K562 (cell line): ENCODE data around the gene SRC. TPM values are rescaled to one million over a fixed set of nuclear protein-coding genes. Genes with fewer than 3 reads are reported as not detected.

Source experiments
- NR2C1 ChIP-seq, 2 experiments: fragments of 450-650 bp; IDR thresholded peaks; 2 replicates each; pipeline ENCODE4 v1.6.1; 2017; ENCODE audit warnings: mild to moderate bottlenecking in 2 of 2, antibody characterized with exemption in 1 of 2, inconsistent platforms in 1 of 2, missing compliant biosample characterization in 1 of 2, missing genetic modification characterization in 1 of 2
- RBM17 ChIP-seq: fragments of 200-400 bp; formaldehyde crosslinking; IDR thresholded peaks from 2 replicates; pipeline ENCODE4 v1.6.1; 2017; ENCODE audit warnings: low read depth, mild to moderate bottlenecking, low read length, borderline replicate concordance
- ZNF644 ChIP-seq: fragments of 200-800 bp; sonication (Bioruptor generic); IDR thresholded peaks from 2 replicates; pipeline ENCODE4 v1.6.1; 2016; ENCODE audit warnings: low read depth, missing genetic modification characterization, missing compliant biosample characterization
- polyA plus RNA-seq, 8 experiments: library from polyadenylated mRNA; depleted of rRNA in 4 of 8; stranded (reverse) in 5 of 8; unstranded in 3 of 8; fragments of >200 nt; fragmentation: Nextera tagmentation in 2 of 8; fragmentation: Illumina TruSeq in 1 of 8; extraction: Ambion mirVana in 2 of 8; extraction: Trizol in 1 of 8; gene quantifications; 2 replicates each; pipeline versions ENCODE4 v1.2.1 to v1.2.3, GENCODE V29; 2011 to 2014; ENCODE audit warnings: inconsistent platforms in 1 of 8, missing spikeins in 1 of 8
- total RNA-seq, 7 experiments: library from RNA; depleted of rRNA in 6 of 7; stranded (reverse); fragments of >200 nt in 6 of 7; fragmentation: Illumina TruSeq in 2 of 7; extraction: Trizol in 2 of 7; gene quantifications; 2 replicates each; pipeline versions ENCODE4 v1.2.1 to v1.2.3, GENCODE V29; 2011 to 2021; ENCODE audit warnings: low replicate concordance in 1 of 7
- TF ChIP-seq, protein P1 (sequence below), 2 experiments: fragments of 450-650 bp; IDR thresholded peaks; 2 replicates each; pipeline ENCODE4 v1.6.1; 2016; ENCODE audit warnings: mild to moderate bottlenecking in 2 of 2, borderline replicate concordance in 1 of 2, low read depth in 1 of 2, moderate library complexity in 1 of 2
- TF ChIP-seq, protein P2 (sequence below), 2 experiments: fragments of 450-650 bp; conservative IDR thresholded peaks; 2 replicates each; pipeline ENCODE4 v1.6.1; 2017; ENCODE audit warnings: mild to moderate bottlenecking in 2 of 2, moderate library complexity in 2 of 2
- TF ChIP-seq, protein P3 (sequence below): sonication (generic); formaldehyde crosslinking; IDR thresholded peaks from 2 replicates; pipeline ENCODE4 v1.8.1; 2023; ENCODE audit warnings: mild to moderate bottlenecking, missing genetic modification reagents, moderate library complexity

Gene SRC
- total and polyA plus RNA-seq, 9 of the 15 experiments (the other 6 are each of a cell fraction or from before 2014, with no cell fraction given) = 0.06 to 8.5 (median 3.1) TPM

DNA sequence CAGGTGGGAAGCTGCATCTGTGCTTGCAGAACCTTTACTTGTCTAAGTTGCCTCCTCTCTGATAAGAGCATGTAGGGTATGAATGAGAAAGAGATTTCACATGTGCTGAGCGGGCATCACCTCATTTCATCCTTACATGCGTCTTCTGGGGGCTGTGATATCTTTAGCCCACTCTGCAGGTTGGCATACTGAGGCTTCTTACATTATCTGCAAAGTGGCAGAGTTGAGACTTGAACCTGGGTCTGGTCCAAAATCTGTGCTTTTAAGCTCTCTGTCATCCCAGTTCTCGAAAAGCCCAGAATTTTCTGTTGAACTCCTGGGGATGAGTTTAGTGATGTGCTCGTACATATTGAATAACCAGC, 2.0 kb upstream of the SRC start (continued):
- TF ChIP-seq, protein P1, sequence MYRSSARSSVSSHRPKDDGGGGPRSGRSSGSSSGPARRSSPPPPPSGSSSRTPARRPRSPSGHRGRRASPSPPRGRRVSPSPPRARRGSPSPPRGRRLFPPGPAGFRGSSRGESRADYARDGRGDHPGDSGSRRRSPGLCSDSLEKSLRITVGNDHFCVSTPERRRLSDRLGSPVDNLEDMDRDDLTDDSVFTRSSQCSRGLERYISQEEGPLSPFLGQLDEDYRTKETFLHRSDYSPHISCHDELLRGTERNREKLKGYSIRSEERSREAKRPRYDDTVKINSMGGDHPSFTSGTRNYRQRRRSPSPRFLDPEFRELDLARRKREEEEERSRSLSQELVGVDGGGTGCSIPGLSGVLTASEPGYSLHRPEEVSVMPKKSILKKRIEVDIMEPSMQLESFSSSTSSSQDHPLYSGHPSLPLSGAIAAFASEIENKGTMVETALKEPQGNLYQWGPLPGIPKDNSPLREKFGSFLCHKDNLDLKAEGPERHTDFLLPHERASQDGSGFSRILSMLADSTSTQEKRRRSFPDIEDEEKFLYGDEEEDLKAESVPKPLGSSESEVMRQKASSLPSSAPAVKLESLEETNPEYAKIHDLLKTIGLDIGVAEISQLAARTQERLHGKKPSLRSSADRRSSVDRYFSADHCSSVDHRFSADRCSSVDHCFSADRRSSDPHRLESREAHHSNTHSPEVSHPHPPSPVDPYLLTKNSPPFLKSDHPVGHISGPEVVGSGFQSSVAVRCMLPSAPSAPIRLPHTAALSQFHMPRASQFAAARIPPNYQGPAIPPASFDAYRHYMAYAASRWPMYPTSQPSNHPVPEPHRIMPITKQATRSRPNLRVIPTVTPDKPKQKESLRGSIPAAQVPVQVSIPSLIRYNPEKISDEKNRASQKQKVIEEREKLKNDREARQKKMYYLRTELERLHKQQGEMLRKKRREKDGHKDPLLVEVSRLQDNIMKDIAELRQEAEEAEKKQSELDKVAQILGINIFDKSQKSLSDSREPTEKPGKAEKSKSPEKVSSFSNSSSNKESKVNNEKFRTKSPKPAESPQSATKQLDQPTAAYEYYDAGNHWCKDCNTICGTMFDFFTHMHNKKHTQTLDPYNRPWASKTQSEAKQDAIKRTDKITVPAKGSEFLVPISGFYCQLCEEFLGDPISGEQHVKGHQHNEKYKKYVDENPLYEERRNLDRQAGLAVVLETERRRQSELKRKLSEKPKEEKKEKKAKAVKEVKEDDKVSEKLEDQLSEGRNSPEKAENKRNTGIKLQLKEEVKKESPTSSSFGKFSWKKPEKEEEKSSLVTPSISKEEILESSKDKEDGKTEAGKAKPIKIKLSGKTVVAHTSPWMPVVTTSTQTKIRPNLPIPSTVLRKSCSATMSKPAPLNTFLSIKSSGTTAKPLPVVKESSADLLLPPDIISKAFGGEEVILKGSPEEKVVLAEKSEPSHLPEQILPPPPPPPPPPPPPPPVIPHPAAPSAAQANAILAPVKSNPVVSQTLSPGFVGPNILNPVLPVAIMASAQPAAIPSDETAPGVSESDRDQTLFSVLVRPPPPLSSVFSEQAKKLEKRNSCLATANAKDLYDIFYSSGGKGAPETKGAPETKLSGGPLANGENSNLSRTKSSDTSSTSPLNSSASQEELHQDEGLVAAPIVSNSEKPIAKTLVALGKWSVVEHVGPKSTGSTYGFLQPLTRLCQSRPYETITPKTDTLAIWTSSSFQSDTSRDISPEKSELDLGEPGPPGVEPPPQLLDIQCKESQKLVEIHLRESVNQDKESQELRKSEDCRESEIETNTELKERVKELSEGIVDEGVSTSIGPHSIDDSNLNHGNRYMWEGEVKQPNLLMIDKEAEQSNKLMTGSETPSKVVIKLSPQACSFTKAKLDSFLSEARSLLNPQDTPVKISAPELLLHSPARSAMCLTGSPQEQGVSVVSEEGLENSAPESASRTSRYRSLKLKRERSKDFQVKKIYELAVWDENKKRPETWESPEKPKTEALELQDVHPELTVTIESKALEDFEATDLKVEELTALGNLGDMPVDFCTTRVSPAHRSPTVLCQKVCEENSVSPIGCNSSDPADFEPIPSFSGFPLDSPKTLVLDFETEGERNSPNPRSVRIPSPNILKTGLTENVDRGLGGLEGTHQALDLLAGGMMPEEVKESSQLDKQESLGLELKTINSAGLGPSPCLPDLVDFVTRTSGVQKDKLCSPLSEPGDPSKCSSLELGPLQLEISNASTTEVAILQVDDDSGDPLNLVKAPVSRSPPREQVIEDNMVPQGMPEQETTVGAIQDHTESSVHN (IDR thresholded peaks at IDR 0.05; ENCODE audit: borderline replicate concordance in 1 of 2, low read depth in 1 of 2) = no peak
- TF ChIP-seq NR2C1 (IDR thresholded peaks at IDR 0.05) (no peak), NR2C1 (tag; IDR thresholded peaks at IDR 0.05) (no peak), RBM17 (no peak), ZNF644 (tag) (no peak)
- TF ChIP-seq, protein P2, sequence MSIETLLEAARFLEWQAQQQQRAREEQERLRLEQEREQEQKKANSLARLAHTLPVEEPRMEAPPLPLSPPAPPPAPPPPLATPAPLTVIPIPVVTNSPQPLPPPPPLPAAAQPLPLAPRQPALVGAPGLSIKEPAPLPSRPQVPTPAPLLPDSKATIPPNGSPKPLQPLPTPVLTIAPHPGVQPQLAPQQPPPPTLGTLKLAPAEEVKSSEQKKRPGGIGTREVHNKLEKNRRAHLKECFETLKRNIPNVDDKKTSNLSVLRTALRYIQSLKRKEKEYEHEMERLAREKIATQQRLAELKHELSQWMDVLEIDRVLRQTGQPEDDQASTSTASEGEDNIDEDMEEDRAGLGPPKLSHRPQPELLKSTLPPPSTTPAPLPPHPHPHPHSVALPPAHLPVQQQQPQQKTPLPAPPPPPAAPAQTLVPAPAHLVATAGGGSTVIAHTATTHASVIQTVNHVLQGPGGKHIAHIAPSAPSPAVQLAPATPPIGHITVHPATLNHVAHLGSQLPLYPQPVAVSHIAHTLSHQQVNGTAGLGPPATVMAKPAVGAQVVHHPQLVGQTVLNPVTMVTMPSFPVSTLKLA (conservative IDR thresholded peaks at IDR 0.05) = no peak
- TF ChIP-seq, protein P3, sequence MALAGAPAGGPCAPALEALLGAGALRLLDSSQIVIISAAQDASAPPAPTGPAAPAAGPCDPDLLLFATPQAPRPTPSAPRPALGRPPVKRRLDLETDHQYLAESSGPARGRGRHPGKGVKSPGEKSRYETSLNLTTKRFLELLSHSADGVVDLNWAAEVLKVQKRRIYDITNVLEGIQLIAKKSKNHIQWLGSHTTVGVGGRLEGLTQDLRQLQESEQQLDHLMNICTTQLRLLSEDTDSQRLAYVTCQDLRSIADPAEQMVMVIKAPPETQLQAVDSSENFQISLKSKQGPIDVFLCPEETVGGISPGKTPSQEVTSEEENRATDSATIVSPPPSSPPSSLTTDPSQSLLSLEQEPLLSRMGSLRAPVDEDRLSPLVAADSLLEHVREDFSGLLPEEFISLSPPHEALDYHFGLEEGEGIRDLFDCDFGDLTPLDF (CRISPR knock-in tag) = no peak
